ENCODE measurements around the gene IFT172. TPM values are rescaled to one million over a fixed set of nuclear protein-coding genes. Genes with fewer than 3 reads are reported as not detected.

Gene IFT172
- total and polyA plus RNA-seq, 2 of the 4 experiments (the other 2 are of a cell fraction): 18.8 to 25.5 TPM

- Histone ChIP-seq H4K91ac (ENCODE audit: insufficient read depth, low read depth, low read length) (no peak overlapping the region), H3K23ac (ENCODE audit: low read depth, low read length) (no peak overlapping the region), H2BK20ac (ENCODE audit: low read depth, low read length) (no peak overlapping the region), H2BK5ac (ENCODE audit: low read depth, low read length, poor library complexity, severe bottlenecking) (no peak overlapping the region), H3K4me3 (ENCODE audit: insufficient read depth, low read depth, low read length) (no peak overlapping the region), H3K79me1 (ENCODE audit: low read depth in 1 of 2, low read length in 2 of 2) (no peaks in the 10 kb centered on the region), H3K4me1 (ENCODE audit: control insufficient read depth, insufficient read depth, low read length) (no peaks in the 10 kb centered on the region), H2AK5ac (ENCODE audit: low read depth, low read length) (no peak overlapping the region), H2AFZ (replicated peaks; ENCODE audit: low read length, poor library complexity) (no peak overlapping the region), H3K9ac (ENCODE audit: low read depth, low read length) (no peak overlapping the region), H4K20me1 (ENCODE audit: insufficient read depth, low read length) (no peaks in the 10 kb centered on the region), H3K9me1 (ENCODE audit: insufficient read depth, low read length) (0 out of 2 replicates have a peak, but pooled peaks cover 7% of the 10 kb centered on the region), H3K27ac (ENCODE audit: insufficient read depth, low read length) (no peak overlapping the region), H3K18ac (ENCODE audit: low read depth, low read length) (no peak overlapping the region), H3K56ac (ENCODE audit: extremely low read depth, insufficient read depth, low read length) (no peak overlapping the region), H3K4ac (ENCODE audit: low read depth, low read length) (no peak overlapping the region), H4K8ac (ENCODE audit: low read depth in 2 of 2, low read length in 2 of 2) (no peak overlapping the region), H3K27me3 (ENCODE audit: control insufficient read depth, insufficient read depth, low read length) (no peaks in the 10 kb centered on the region), H2AK9ac (replicated peaks; ENCODE audit: low read depth, low read length, poor library complexity) (no peak overlapping the region), H2BK120ac (ENCODE audit: low read depth, low read length) (no peak overlapping the region), H3K4me2 (ENCODE audit: low read depth, low read length) (no peak overlapping the region), H3K14ac (replicated peaks; ENCODE audit: low read depth, low read length) (no peak overlapping the region), H3K9me3 (ENCODE audit: control insufficient read depth, insufficient read depth, low read length) (no peaks in the 10 kb centered on the region), H2BK15ac (ENCODE audit: low read depth, low read length) (no peak overlapping the region), H3K36me3 (ENCODE audit: control insufficient read depth, insufficient read depth, low read length) (peaks cover 46% of the 10 kb centered on the region), H4K5ac (ENCODE audit: low read depth, low read length) (no peak overlapping the region)
- CTCF ChIA-PET: no interaction called here
- WGBS, 2 experiments (ENCODE audit: extremely low coverage in 2 of 2, insufficient read length in 1 of 2): no CpG with 5 or more reads among the region's 7 CpGs
- TF ChIP-seq MAZ (IDR thresholded peaks at IDR 0.05; ENCODE audit: borderline replicate concordance, low read depth, low read length) (no peak), POLR2A (IDR thresholded peaks at IDR 0.05; ENCODE audit: low read depth, low read length) (no peak), NFE2L2 (IDR thresholded peaks at IDR 0.05; ENCODE audit: low read depth, low read length) (no peak), RCOR1 (IDR thresholded peaks at IDR 0.05; ENCODE audit: insufficient replicate concordance, low read length) (no peak), BHLHE40 (IDR thresholded peaks at IDR 0.05; ENCODE audit: low read depth, low read length) (no peak), MXI1 (IDR thresholded peaks at IDR 0.05; ENCODE audit: borderline replicate concordance, low read depth, low read length) (no peak), CTCF (conservative IDR thresholded peaks at IDR 0.05; ENCODE audit: low read depth, low read length) (no peak), USF2 (IDR thresholded peaks at IDR 0.05; ENCODE audit: low read depth, low read length) (no peak), CHD1 (IDR thresholded peaks at IDR 0.05; ENCODE audit: low read depth, low read length) (no peak), MAFK (IDR thresholded peaks at IDR 0.05; ENCODE audit: low read depth, low read length) (no peak)
- BruUV-seq (replicated peaks): no TSS peak
- intact Hi-C loops (cut with micrococcal nuclease) (no loop called here), in situ Hi-C loops (cut with MboI; ENCODE audit: low sequenced_read_pairs) (no loop called here), dilution Hi-C loops (cut with HindIII; ENCODE audit: low sequenced_read_pairs, unreplicated experiment) (no loop called here)
- ATAC-seq (ENCODE audit: low read depth) (no peak), DNase-seq (no peak)
- POLR2A ChIA-PET (ENCODE audit: unreplicated experiment): interaction anchor here (0.6 kb wide), 1 partner anchor 8 kb away, joined by 3 read pairs; no protein-coding TSS in a partner anchor
Observed at GRCh38 chr2:27453968-27454367, 35.6 kb downstream of the IFT172 start.
